ENCODE measurements around the gene CYFIP2. TPM values are rescaled to one million over a fixed set of nuclear protein-coding genes. Genes with fewer than 3 reads are reported as not detected.

The CYFIP2 gene
- total RNA-seq, 1 donor from 2014 or later: 14.4 TPM

- no peak for DNase-seq
Observed at GRCh38 chr5:157288405-157289163, 22.7 kb downstream of the CYFIP2 start.

DNA sequence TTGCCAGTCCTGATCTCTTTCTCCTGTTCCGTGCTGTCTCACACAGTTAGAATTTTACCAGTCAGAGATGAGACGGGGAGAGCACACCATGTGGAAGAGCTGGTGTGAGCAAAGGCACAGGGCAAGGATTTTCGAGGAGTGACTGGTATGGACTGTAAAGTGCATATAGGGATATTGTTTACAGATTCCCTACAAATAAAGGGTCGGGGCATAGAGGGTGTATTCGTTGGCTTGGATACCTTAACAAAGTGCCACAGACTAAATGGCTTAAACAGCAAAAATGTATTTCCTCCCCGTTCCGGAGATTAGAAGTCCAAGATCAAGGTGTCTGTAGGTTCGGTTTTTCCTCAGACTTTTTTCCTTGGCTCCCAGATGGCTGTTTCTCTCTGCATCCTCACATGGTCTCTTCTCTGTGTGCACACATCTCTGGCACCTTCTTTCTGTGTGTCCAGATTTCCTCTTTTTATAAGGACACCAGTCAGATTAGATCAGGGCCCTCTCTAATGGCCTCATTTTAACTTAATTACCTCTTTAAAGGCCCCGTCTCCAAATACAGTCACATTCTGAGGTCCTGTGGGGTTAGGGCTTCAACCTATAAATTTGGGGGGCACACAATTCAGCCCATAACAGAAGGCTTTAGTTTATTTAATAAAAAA lies 23.4 kb downstream of the CYFIP2 start:
- no peak for DNase-seq

- DNase-seq: no peak
Observed at GRCh38 chr5:157290156-157290980, 24.4 kb downstream of the CYFIP2 start.

DNA sequence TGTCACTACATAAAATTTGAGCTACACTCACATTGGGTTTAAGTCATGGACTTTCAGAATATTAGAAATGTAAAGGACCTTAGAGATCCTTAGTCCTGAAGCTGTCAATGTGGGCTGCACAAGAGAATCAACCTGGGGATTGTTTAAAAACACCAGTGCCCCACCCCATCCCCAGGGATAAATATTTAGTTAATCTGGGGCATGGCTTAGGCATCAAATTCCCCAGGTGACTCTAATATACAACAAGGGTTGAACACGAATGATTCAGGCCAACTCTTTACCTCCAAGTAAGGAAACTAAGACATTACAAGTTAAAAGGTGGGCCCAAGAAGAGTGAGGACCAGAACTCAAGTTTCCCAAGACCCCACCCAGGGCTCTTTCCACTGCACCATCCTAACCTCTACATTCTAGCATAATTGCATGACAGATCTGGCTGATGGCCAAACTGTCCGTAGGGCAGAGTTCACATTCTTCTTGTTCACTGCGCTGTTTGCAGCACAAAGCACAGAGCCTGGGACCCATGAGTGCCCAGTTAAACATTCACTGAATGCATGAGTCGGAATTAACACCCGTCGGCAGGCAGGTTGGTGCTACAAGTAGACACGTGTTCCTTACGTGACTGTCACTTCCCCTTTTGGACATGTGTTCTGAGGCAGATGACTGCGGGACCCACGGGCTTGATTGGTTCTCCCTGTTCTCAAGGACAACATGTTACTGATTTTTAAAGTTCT lies 25.2 kb downstream of the CYFIP2 start:
- no peak for DNase-seq

GRCh38 chr5:157292599-157292998 lies 26.7 kb downstream of the CYFIP2 start:
- DNase-seq: no peak

GRCh38 chr5:157294407-157295091 lies 28.6 kb downstream of the CYFIP2 start:
- no peak for DNase-seq

DNA sequence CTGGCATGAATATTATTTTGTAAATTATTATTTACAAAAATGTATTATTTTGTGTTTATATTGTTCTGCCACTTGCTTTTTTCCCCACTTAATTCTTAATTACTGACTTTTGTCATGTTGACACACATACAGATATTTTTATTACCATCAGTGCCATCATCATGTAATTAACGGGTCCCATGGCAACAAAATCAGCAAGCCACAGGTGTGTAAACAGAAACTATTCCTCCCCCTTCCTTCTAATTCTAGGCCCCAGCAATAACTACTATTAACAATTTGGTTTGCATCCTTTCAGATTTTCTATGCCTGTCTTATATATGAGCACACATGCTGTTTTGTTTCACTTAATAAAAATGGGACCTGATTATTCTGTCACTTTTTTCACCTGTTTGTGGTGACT lies 29.3 kb downstream of the CYFIP2 start:
- no peak for DNase-seq

DNA sequence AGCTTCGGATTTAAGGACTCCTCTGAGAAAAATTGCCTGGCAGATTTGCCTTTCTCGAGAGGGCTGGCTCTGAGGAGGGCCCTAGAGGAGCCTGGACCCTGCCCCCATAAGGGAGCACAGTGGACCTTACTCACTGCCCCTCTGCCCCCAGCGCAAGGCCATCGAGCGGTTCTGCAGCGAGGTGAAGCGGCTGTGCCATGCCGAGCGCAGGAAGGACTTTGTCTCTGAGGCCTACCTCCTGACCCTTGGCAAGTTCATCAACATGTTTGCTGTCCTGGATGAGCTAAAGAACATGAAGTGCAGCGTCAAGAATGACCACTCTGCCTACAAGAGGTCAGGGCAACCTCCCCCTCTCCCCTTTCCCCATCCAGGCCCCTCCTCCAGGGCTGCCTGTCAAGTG lies 34.6 kb downstream of the CYFIP2 start:
- no peak for DNase-seq

GRCh38 chr5:157301066-157301465 lies 35.1 kb downstream of the CYFIP2 start:
- DNase-seq: no peak

DNA sequence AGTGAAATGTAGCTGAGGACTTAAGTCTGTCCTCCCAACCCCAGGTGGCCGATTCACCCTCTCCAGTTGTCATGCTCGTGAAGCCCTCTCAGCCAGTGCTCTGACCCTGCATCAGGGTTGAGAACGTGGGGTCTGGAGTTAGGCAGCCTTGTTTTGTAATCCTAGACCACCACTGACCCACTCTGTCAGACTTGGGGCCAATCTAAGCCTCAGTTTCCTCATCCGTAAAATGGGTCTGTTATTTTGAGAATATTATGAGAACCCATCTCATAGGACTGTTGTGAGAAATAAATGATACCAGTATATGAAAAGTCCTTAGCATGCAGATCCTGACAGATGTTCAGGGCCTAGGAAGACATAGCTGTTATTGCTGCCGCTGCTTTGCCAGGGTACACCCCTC lies 37.1 kb downstream of the CYFIP2 start:
- no peak for DNase-seq

DNA sequence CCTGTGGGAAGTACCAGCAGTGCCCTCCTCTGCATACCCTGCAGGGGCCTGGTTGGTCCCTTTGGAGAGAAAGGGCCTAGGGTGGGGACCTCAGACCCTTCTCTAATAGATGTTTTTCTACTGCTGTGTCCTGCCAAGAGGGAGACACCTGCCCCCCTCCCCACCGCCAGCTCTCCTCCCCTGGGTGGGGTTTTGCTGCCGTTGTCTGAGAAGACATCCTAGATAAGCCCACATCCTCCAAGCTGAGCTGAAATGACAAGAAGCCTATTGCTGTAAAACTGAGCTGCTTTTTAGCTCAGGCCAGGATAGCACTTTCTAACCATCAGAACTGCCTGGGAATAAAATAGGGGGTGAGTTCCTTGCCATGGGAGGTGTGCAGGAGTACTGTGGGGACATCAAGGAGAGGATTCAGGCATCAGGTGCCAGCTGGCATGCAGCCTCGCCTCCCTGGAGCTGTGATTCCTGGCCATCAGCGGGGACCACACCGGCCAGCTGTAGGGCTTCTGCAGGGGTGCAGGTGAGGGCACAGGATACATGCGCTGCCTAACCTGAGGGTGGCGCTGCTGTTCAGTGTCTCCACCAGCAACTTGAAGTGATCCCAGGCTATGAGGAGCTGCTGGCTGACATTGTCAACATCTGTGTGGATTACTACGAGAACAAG lies 37.9 kb downstream of the CYFIP2 start:
- no peak for DNase-seq

GRCh38 chr5:157306081-157306480 lies 40.2 kb downstream of the CYFIP2 start:
- no peak for DNase-seq

GRCh38 chr5:157306692-157307471 lies 41.0 kb downstream of the CYFIP2 start:
- no peak for DNase-seq

GRCh38 chr5:157308836-157309465 lies 43.0 kb downstream of the CYFIP2 start:
- no peak for DNase-seq

- DNase-seq: no peak
Observed at GRCh38 chr5:157309796-157310195, 43.9 kb downstream of the CYFIP2 start.

DNA sequence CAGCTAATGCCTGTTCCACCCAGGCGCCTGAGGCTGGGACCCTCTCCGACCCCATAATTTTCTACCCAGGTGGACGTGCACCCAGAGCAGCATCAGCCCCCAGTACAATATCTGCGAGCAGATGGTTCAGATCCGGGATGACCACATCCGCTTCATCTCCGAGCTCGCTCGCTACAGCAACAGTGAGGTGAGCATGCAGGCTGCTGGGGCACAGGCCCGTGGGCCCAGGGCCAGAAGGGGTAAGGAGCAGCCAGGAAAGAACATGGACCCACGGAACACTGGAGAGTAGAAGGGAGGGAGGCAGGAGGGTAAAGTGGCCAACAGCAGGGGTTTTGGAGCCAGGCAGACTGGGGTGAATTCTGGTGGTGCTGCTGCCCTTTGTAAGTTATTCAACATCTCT lies 45.7 kb downstream of the CYFIP2 start:
- DNase-seq: no peak

DNA sequence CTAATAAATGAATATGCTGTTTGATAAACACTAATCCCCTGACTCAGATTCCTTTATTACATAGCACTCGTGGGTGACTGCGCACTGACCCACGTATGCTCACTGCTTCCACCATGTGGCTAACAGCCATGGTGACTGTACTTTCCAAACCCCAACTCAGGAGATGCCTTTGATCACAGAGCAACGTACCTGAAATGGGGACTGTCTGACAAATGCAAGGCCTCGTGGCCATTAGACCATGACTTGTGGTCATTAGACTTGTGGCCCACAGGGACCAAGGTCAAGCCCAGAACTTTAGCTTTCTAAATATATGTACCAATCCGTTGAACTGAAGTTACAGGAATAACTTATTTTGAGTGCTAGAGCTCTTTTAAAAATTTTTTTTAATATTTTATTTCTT lies 46.6 kb downstream of the CYFIP2 start:
- no peak for DNase-seq

DNA sequence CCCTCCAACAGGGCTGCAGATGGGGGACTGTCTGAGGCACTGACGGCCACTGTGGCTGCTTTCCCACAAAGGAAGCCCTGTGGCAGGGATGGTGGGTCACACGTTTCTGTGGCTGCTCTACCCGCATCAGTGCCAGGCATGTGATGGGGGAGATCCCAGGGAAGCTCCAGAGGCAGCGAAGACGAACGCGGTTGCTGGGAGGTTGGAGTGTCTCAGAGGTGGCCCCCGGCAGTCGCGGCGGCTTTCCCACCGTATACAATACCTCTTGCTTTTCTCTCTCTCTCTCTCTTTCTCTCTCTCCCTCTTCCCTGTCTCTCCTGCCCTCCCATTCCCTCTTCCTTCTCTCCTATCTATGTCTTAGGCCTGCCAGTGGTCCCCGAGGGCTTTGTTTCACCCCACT lies 56.7 kb downstream of the CYFIP2 start:
- no peak for DNase-seq

GRCh38 chr5:157323107-157323706 lies 57.3 kb downstream of the CYFIP2 start:
- DNase-seq: no peak

DNA sequence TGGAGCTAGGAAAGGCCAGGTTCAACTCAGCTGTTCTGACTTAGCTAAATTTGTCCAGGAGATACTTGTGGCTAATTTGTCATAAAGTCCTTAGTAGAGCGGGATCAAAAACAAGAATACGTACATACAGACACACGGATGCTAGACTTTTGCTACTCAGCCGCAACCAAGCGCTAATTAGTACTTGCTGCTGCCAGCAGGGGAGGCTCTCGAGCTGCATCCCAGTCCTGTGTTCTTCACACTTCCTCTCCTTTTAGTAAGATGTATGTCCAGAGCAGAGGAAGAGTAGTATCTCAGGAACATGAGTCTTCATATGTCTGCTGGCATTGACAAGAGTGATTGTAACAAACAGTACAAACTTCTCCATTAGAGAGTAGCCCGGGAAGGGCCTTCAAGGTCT lies 58.3 kb downstream of the CYFIP2 start:
- DNase-seq: no peak

All from skin of body (tissue), 2 donors.